ENCODE data around the gene ANO6. TPM values are rescaled to one million over a fixed set of nuclear protein-coding genes. Genes with fewer than 3 reads are reported as not detected.

Gene ANO6
- total and polyA plus RNA-seq, 2 of the 4 experiments (the other 2 are of a cell fraction) = 21.6 to 41.0 TPM

DNA sequence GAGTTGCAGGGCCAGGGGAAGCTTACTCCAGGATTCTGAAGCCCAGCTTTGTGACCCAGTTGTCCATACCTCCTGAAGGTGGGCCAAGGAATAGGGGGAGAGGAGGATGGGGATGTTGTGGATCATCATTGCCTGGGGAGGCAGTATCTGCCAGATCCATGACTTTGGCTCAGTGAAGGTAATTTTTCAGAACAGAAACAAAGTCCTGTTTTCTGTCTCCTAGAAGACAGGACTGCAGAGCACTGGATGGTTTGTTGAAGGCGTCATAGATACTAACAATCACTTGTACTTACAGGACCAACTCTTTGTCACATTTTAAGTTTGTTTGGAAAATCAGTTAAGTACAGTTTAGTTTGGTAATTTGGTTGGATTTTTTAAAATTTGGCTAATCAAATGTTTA, 38.4 kb downstream of the ANO6 start:
- Histone ChIP-seq H3K14ac (replicated peaks; ENCODE audit: low read depth, low read length) (no peak overlapping the region), H4K5ac (ENCODE audit: low read depth, low read length) (no peak overlapping the region), H4K20me1 (ENCODE audit: insufficient read depth, low read length) (no peaks in the 10 kb centered on the region; the same call in 1 of the 2 replicates), H3K4me1 (ENCODE audit: control insufficient read depth, insufficient read depth, low read length) (peaks cover 3% of the 10 kb centered on the region), H2BK20ac (ENCODE audit: low read depth, low read length) (no peak overlapping the region; the same call in 1 of the 2 replicates), H3K9me3 (ENCODE audit: control insufficient read depth, insufficient read depth, low read length) (no peaks in the 10 kb centered on the region), H2BK5ac (ENCODE audit: low read depth, low read length, poor library complexity, severe bottlenecking) (no peak overlapping the region), H3K56ac (ENCODE audit: extremely low read depth, insufficient read depth, low read length) (no peak overlapping the region), H2AFZ (replicated peaks; ENCODE audit: low read length, poor library complexity) (no peak overlapping the region), H3K4me3 (ENCODE audit: insufficient read depth, low read depth, low read length) (no peak overlapping the region), H3K27me3 (ENCODE audit: control insufficient read depth, insufficient read depth, low read length) (no peaks in the 10 kb centered on the region), H3K4me2 (ENCODE audit: low read depth, low read length) (no peak overlapping the region), H2BK120ac (ENCODE audit: low read depth, low read length) (0 out of 2 replicates have a peak overlapping the region, but pooled peaks have one; percentile 18), H3K36me3 (ENCODE audit: control insufficient read depth, insufficient read depth, low read length) (no peaks in the 10 kb centered on the region), H3K18ac (ENCODE audit: low read depth, low read length) (no peak overlapping the region; the same call in 1 of the 2 replicates), H3K23ac (ENCODE audit: low read depth, low read length) (peak overlapping the region; percentile 63; the same call in 1 of the 2 replicates), H2AK9ac (replicated peaks; ENCODE audit: low read depth, low read length, poor library complexity) (no peak overlapping the region), H2AK5ac (ENCODE audit: low read depth, low read length) (peak overlapping the region; percentile 74; the same call in 1 of the 2 replicates), H4K91ac (ENCODE audit: insufficient read depth, low read depth, low read length) (no peak overlapping the region), H2BK15ac (ENCODE audit: low read depth, low read length) (no peak overlapping the region), H3K4ac (ENCODE audit: low read depth, low read length) (no peak overlapping the region), H3K27ac (ENCODE audit: insufficient read depth, low read length) (no peak overlapping the region), H3K79me1 (ENCODE audit: low read depth in 1 of 2, low read length in 2 of 2) (peaks cover 39 to 68% of the 10 kb centered on the region in 2 experiments), H3K9ac (ENCODE audit: low read depth, low read length) (no peak overlapping the region), H4K8ac (ENCODE audit: low read depth in 2 of 2, low read length in 2 of 2) (no peak overlapping the region), H3K9me1 (ENCODE audit: insufficient read depth, low read length) (peaks cover 14% of the 10 kb centered on the region)
- ATAC-seq (ENCODE audit: low read depth) = no peak
- intact Hi-C loops (cut with micrococcal nuclease) (no loop called here), dilution Hi-C loops (cut with HindIII; ENCODE audit: low sequenced_read_pairs, unreplicated experiment) (no loop called here), in situ Hi-C loops (cut with MboI; ENCODE audit: low sequenced_read_pairs) (no loop called here)
- no peak for DNase-seq
- TF ChIP-seq POLR2A (IDR thresholded peaks at IDR 0.05; ENCODE audit: low read depth, low read length) (no peak), MAFK (IDR thresholded peaks at IDR 0.05; ENCODE audit: low read depth, low read length) (no peak)
- WGBS, 2 experiments (ENCODE audit: extremely low coverage in 2 of 2, insufficient read length in 1 of 2) = no CpG with 5 or more reads among the region's 1 CpG
- CTCF ChIA-PET = interaction anchor here (0.6 kb wide), 1 partner anchor 38 kb away, joined by 3 read pairs; no protein-coding TSS in a partner anchor
- POLR2A ChIA-PET (ENCODE audit: unreplicated experiment) = no interaction called here
- no TSS peak for BruUV-seq (replicated peaks)

Data from IMR-90 (cell line).